Stimulated activated CD8-positive, alpha-beta memory T cell treated with anti-CD3 and anti-CD28 coated beads, Interleukin-12 subunit alpha, Interleukin-12 subunit beta, amount 100 ng/mL, for 4 hours (primary cell): Measurements from ENCODE around the gene RGS9.
"Not testable (repeated sequence)": the region's sequence is repeated elsewhere in the genome, so short reads cannot be mapped to it uniquely, and the experiment has no call there.

Experiments used
- DNase-seq: peaks from one replicate; pipeline ENCODE4 v3.0.0-alpha.2; 2020; ENCODE audit warnings: low read depth

Gene RGS9

DNA sequence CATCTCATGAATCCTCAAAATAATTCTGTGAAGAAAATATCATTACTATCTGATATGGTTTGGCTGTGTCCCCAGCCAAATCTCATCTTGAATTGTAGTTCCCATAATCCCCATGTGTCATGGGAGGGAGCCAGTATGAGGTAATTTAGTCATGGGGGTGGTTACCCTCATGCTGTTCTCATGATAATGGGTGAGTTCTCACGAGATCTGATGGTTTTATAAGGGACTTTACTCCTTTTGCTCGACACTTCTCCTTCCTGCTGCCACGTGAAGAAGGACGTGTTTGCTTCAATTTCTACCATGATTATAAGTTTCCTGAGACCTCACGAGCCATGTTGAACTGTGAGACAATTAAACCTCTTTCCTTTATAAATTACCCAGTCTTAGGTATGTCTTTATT, 20.7 kb upstream of the RGS9 start:
- not testable (repeated sequence) for DNase-seq

DNA sequence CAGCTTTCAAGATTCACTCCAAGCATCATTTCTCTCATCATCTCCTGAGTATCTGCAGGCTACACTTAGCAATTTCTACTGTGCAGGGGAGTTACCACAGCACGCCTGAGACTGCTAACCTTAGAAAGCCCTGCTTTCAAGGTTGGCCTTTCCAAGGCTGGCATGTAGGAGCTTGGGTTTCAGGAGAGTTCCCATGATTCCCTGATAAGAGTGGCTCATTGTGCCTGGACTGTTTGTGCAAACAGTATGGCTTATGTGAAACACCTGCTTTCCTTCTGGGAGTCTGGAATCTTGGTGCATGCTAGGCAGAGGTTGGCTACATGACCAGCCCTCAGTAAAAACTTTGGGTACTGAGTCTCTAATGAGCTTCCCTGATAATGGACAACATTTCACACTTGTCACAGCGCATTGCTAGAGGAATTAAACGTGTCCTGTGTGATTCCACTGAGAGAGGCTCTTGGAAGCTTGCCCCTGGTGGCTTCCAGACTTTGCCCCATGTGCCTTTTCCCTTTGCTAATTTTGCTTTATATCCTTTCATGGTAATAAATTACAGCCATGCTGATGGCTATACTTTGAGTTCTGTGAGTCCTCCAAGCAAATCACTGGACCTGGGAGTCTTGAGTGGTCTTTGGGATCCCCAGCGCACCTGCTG, 19.7 kb upstream of the RGS9 start:
- DNase-seq: no peak

DNA sequence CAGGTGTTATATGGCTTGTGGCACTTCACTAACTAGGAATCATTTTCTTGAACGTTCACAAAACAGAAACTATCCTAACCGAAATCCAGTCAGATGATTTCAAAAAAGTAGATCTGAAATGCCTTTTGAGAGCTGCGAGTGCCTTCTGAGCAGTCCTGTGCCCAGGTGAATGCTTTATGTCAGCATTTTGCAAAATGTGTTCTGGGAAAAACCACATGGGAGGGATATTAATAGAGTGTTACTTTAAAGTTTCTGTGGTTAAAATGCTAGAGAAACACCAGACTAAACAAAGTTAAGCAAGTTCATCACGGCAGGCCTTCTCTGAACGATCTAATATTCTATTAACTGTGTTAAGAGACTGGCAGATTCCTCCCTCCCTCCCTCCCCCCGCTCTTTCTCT, 15.8 kb upstream of the RGS9 start:
- no peak for DNase-seq

DNA sequence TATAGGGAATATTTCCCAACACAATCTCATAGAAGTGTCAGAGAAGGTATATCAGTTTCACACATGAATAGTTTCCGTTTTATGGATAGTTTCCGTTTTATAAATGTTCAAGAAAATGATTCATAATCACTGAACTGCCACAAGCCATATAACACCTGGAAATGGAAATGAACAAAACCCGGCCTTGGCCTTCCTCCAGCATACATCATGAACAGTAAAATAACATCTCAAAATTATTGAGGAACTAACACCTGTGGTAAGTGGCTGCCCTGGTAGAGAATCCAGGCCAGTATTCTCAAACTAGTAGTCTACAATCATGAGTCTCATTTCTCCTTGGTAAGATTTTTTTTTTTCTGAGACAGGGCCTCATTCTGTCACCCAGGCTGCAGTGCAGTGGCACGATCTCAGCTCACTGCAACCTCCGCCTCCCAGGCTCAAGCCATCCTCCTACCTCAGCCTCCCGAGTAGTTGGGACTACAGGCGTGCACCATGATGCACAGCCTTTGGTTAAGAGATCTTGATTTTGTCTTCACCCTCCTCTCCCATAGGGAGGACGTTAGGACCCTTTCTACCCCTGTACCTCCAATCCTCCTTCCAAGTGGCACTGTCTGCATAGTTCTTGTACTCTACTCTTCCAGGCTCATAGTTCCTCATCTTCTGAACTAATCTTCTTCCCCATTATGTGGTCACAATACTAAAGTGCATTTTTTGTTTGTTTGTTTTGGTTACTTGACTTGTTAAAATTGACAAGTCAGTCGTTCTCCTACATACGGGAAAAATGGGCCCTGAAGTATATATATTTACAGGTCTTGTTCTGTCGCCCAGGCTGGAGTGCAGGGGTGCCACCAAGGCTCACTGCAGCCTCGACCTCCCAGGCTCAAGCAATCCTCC, 15.0 kb upstream of the RGS9 start:
- no peak for DNase-seq

DNA sequence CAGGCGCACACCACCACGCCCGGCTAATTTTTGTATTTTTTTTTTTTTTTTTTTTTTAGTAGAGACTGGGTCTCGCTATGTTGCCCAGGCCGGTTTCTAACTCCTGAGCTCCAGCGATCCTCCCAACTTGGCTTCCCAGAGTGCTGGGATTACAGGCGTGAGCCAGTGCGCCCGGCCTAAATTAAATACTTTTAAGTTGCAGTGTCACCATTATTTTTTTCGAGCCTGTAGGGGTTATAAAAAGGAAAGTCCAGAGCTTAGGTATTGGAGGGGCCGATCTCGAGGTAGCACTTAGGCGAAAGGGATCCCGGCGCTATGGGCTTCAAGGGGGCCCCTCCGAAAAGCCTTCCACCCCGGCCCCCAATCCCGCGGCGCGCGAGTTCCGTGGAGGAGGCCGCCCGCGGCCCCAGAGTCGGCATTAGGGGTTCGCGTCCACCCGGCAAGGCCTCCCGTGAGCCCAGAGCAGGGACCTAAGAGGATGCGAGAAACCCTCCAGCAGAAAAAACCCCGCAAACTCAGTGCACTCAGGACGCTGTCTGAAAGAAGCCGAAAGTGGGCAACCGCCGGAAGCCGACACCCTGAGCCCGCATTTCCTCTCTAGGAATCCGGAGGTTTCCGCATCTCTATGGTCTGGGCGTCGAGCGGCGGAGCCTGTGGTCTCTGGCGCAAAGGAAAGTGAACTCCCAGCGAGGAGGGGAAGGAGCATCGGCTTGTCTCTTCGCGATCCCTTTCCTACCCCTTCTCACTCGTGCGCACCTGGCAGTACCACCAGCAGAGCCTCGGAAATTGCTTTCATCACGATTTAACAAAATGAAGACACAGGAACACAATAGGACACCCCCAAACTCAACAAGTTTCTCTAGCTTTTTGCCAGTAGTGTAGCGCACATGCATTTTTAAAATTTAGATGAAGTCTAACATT, 14.1 kb upstream of the RGS9 start:
- DNase-seq: peak; percentile 71

DNA sequence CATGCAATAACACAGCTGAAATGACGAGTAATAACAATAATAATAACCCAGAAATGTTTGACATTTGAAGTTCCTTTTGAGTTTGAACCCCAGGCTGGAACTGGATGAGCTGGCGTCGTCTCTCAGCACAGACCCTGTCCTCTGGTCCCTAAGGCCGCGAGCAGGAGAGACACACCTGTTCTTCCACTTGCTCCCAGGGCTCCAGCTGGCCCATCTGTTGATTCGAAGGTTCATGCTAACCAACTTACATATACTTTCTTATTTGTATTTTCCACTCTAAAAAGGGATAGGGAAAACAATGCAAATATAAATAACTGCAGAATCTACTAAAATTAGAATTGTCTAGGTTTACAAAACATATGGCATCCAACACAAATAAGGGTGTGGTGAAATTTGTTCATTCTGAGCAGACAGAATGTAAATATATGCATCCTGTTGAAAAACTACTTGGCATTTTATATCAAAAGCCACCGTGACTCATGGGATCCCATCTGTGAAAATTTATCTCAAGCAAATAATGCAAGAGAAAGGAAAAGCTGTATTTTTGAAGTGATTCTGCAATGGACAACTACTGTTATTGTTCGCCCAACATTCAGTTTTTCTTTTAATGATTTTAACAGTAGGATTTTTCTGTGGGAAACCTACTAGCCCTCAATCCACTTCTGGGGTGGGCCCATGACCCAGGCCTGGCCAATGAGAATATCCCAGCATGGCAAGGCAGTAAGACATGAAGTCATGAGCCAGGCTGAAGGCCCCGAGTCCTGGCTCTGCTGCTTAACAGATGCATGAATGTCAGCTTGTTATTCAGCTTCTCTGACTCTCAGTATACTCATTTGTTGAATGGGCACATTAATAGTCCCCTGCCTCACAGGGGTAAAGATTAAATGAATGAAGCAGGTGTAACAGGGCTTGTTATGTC, 13.2 kb upstream of the RGS9 start:
- DNase-seq: no peak

DNA sequence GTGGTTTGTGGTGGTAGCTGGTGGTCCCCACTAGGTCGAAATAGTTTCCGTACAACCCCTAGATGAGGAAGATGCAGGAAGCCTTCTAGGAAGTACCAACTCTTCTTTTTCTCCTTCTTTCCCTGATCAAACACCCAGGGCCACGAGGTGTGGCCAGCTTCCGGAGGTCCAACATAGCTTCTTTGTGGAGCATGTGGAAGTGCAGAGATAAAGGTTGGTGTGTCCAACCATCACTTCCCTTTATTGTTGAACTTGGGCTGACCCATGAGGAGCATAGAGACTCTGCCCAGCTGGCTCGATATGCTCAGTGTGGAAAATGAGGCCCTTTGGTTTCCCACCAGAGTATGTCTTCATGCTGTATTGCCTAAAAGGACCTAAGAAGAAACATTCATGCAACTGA, 6.3 kb upstream of the RGS9 start:
- DNase-seq: no peak

GRCh38 chr17:65131240-65131639, 5.9 kb upstream of the RGS9 start:
- DNase-seq: no peak

GRCh38 chr17:65131946-65132345, 5.2 kb upstream of the RGS9 start:
- no peak for DNase-seq

GRCh38 chr17:65134035-65134434, 3.1 kb upstream of the RGS9 start:
- no peak for DNase-seq

DNA sequence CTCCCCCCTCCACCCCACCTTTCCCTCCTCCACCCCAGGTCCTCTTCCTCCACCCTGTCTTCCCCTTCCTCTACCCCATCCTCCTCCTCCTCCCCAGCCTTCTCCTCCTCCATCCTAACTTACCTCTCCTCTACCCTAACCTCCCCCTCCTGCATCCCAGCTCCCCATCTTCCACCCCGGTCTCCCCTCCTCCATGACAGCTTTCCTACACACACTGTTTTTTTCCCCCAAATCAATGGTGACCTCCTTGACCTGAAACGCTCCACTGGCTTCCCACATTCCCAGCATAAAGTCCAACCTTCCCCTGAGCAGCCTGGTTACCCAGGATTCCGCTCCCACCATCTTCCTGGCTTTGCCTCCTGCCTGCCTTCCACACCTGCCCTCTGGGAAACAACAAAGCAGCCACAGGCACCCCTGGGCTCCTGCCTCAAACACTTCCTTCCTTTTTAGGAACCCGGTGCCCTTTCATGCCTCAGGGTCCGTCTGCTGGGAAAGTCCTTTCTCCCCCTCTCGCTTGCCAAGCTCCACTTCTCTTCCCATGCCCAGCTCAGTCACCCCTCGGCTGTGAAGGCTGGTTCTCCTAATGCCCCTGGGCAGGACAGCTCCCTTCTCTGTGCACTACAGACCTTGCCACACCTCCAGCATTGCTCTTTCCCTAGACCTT, 2.1 kb downstream of the RGS9 start:
- no peak for DNase-seq

- no peak for DNase-seq
Measured at GRCh38 chr17:65142247-65142646, 5.1 kb downstream of the RGS9 start.

GRCh38 chr17:65143889-65144604, 6.9 kb downstream of the RGS9 start:
- DNase-seq: no peak

GRCh38 chr17:65145743-65146142, 8.6 kb downstream of the RGS9 start:
- no peak for DNase-seq

DNA sequence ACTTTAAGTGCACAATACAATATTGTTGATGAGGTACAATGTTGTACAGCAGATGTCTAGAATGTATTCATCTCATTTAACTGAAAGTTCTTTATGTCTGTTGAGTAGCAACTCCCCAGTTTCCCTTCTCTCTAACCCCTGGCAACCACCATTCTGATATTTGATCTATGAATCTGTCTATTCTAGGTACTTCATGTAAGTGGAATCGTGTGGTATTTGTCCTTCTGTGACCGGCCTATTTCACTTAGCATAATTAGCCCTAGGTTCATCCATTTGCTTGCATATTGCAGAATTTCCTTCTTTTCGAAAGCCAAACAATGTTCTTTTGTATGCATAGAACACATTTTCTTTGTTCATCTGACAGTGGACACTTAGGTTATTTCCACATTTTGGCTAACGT, 10.8 kb downstream of the RGS9 start:
- DNase-seq: no peak

DNA sequence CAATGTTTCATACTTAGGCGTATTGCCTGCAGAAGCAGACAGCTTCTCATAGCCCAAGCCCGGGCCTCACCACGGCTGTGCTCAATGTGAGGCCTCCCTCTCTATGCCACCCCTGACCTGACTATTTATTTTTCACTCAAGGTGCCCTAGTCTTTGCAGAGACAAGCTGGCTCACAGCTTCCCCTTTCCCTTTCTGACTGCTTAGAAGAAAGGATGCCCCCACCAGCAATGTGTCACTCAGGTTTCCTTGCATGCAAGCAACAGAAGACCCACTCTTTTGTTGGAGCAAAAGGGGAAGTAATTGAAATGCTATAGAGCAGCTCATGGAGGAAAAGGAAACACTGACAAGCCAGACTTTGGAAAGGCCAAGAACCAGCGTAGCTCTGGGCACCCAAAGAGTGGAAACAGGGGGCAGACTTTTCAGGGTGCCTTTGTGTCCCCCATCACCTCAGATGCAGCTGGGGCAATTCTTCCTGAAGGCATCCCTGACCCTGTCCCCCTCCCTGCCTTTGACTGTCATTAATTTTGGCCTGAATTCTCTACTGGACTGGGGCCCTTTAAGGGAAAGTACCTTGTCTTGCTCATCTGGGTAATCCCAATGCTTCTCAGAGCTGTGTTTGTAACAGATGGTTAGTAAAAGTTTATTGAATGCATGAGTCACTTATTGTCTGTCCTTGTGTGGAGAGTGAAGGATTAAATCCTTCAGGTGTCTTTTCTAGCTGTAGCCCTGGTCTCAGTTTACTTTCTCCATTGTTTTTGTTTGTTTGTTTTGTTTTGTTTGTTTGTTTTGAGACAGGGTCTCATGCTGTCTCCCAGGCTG, 17.8 kb downstream of the RGS9 start:
- DNase-seq: no peak

DNA sequence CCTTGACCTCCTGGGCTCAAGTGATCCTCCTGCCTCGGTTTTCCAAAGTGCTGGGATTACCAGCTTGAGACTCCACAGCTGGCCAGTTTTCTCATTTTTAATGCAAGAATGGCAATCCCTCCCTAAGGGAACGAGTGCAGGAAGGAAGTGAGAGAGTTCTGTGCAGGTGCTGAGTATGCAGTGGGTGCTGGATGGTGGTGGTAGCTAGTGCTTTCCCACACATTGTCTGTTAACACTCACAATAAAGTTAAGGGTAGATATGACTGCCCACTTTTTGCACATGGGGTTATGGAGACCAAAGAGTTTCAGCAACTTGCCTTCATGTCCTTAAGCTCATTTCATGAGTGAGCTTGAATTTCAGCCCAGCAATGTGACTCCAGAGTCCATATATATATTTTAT, 18.5 kb downstream of the RGS9 start:
- no peak for DNase-seq

DNA sequence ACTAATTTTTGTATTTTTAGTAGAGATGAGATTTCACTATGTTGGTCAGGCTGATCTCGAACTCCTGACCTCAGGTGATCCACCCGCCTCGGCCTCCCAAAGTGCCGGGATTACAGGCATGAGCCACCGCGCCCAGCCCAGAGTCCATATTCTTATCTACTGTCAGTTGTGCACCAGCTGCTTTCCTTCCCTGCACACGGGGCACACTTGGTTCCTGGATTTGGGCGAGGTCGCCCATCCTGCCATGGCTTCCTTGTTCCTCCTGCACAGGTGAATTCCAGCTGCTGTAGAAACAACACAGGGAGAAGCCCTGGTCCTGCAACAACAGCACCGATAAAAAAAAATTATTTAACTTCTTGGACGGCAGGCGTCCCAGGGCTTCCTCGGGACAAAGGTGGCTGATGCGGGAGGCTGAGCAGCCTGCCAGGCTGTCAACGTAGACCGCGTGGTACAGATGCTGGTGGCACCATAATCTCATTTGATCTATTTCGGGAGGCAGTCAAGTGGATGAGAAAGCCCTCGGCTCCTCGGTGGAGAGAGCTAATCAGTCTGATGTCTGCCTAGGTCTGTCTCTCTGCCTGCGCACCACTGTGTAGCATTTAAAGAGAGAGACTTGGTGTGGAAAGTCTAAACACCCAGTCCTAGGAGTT, 19.1 kb downstream of the RGS9 start:
- DNase-seq: no peak
